PC-3 (cell line): ENCODE measurements around the gene ZNF280D. TPM values are rescaled to one million over a fixed set of nuclear protein-coding genes. Genes with fewer than 3 reads are reported as not detected.

Experiments used
- ATAC-seq: fragments of 200-7000 bp; cut with Tn5 transposase; 2 replicates; pipeline ENCODE4 v1.9.1; 2020; ENCODE audit warnings: mild to moderate bottlenecking, moderate library complexity
- BruUV-seq: library from RNA; stranded (reverse); fragments of 400-500 nt; replicated peaks from 2 replicates; lab custom pipeline; 2021; lab: Mats Ljungman, UMichigan
- CTCF ChIA-PET: fragments of 300-600 bp; sonication (Branson Sonifier 250); formaldehyde crosslinking; loops from one replicate; lab custom pipeline; 2022; ENCODE audit warnings: antibody characterized with exemption; lab: Charles Lee
- POLR2A ChIA-PET: fragments of 300-600 bp; sonication (Branson Sonifier 250); formaldehyde crosslinking; loops from one replicate; lab custom pipeline; 2022; ENCODE audit warnings: antibody characterized with exemption; ENCODE audit not compliant: unreplicated experiment; lab: Charles Lee
- DNase-seq: peaks from one replicate; pipeline ENCODE4 v3.0.0-alpha.2; 2015
- H2AFZ ChIP-seq: fragments of 300-600 bp; sonication (generic); 2 replicates; pipeline ENCODE4 v1.6.0; 2016; ENCODE audit warnings: antibody characterized with exemption, low read length
- H3F3A ChIP-seq: fragments of 300-600 bp; sonication (generic); one replicate; pipeline ENCODE4 v1.6.0; 2017; ENCODE audit warnings: antibody characterized with exemption, low read length, control low read depth, mild to moderate bottlenecking; ENCODE audit not compliant: unreplicated experiment
- H3K27ac ChIP-seq: fragments of 300-600 bp; sonication (generic); 2 replicates; pipeline ENCODE4 v1.5.1; 2016; ENCODE audit warnings: mild to moderate bottlenecking, low read length
- H3K27me3 ChIP-seq: fragments of 300-600 bp; sonication (generic); 2 replicates; pipeline ENCODE4 v1.6.1; 2016; ENCODE audit warnings: low read length, mixed read lengths
- H3K36me3 ChIP-seq: fragments of 300-600 bp; sonication (generic); 2 replicates; pipeline ENCODE4 v1.6.1; 2016; ENCODE audit warnings: low read depth, mixed run types, low read length, mixed read lengths
- H3K4me1 ChIP-seq: fragments of 300-600 bp; sonication (generic); 2 replicates; pipeline ENCODE4 v1.5.1; 2016; ENCODE audit warnings: low read length; ENCODE audit not compliant: insufficient read depth
- H3K4me2 ChIP-seq: fragments of 300-600 bp; sonication (generic); 2 replicates; pipeline ENCODE4 v1.6.0; 2016; ENCODE audit warnings: low read length
- H3K4me3 ChIP-seq: fragments of 300-600 bp; sonication (generic); 2 replicates; pipeline ENCODE4 v1.5.1; 2016; ENCODE audit warnings: mild to moderate bottlenecking, low read length, mixed read lengths
- H3K79me2 ChIP-seq: fragments of 300-600 bp; sonication (generic); 2 replicates; pipeline ENCODE4 v1.6.1; 2017; ENCODE audit warnings: low read length, mixed read lengths
- H3K9ac ChIP-seq: fragments of 300-600 bp; sonication (generic); 2 replicates; pipeline ENCODE4 v1.6.0; 2016; ENCODE audit warnings: mild to moderate bottlenecking, low read length
- H3K9me2 ChIP-seq: fragments of 300-600 bp; sonication (generic); replicated peaks from 2 replicates; pipeline ENCODE4 v1.6.1; 2016; ENCODE audit warnings: mixed run types, low read length, mixed read lengths
- H3K9me3 ChIP-seq: fragments of 300-600 bp; sonication (generic); 2 replicates; pipeline ENCODE4 v1.6.1; 2016; ENCODE audit warnings: low read length, mixed read lengths
- H4K20me1 ChIP-seq: fragments of 300-600 bp; sonication (generic); 2 replicates; pipeline ENCODE4 v1.6.1; 2016; ENCODE audit warnings: low read length, mixed read lengths
- EZH2 ChIP-seq: fragments of 300-600 bp; sonication (generic); IDR thresholded peaks from one replicate; pipeline ENCODE4 v1.6.1; 2017; ENCODE audit warnings: antibody characterized with exemption, mild to moderate bottlenecking, low read length; ENCODE audit not compliant: unreplicated experiment
- EZH2phosphoT487 ChIP-seq: fragments of 300-600 bp; sonication (generic); IDR thresholded peaks from 2 replicates; pipeline ENCODE4 v1.6.1; 2018; ENCODE audit warnings: mild to moderate bottlenecking, antibody characterized with exemption, low read length, borderline replicate concordance
- intact Hi-C: fragments of 100-400 bp; cut with micrococcal nuclease; formaldehyde crosslinking; loops from 2 replicates; pipeline ENCODE4 v1.9.0; 2023
- total RNA-seq: library from RNA; depleted of rRNA; stranded (reverse); fragments of >200 nt; gene quantifications from 2 replicates; pipeline ENCODE4 v1.2.3, GENCODE V29; 2014
- TF ChIP-seq, protein P1 (sequence below): fragments of 300-600 bp; sonication (generic); conservative IDR thresholded peaks from 2 replicates; pipeline ENCODE4 v1.5.1; 2017; ENCODE audit warnings: antibody characterized with exemption, low read depth, mild to moderate bottlenecking, low read length

The ZNF280D gene
- total RNA-seq, 1 experiment from 2014 or later, result 7.4 TPM

DNA sequence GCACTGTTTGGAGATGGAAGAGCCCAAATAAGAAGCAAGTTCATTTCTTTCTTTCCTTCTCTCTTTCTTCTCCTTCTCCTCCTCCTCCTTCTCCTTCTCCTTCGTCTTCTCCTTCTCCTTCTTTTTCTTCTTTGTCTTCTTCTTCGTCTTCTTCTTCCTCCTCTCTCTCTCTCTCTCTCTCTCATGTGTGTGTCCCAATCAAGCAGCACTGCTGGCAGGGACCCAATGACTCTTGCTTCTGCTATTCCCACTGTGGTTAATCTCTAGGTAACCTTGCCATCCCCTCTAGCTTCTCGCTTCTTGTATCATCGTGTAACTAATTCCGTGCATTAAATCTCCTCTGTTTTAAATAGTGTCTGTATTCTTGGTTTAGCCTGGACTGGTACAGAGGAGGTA is 26.1 kb upstream of the ZNF280D start:
- Histone ChIP-seq H3K9me3 (no peaks in the 10 kb centered on the region), H3K36me3 (no peaks in the 10 kb centered on the region), H3K4me1 (peaks cover 15% of the 10 kb centered on the region), H3F3A (no peaks in the 10 kb centered on the region), H3K4me3 (no peak overlapping the region), H3K9me2 (no peaks in the 10 kb centered on the region), H3K4me2 (peak overlapping the region; percentile 31; the same call in 1 of the 2 replicates), H3K27me3 (no peaks in the 10 kb centered on the region), H3K27ac (no peak overlapping the region), H3K9ac (no peak overlapping the region), H2AFZ (no peak overlapping the region), H4K20me1 (no peaks in the 10 kb centered on the region), H3K79me2 (no peaks in the 10 kb centered on the region)
- DNase-seq, result peak; percentile 72
- POLR2A ChIA-PET, result no interaction called here
- intact Hi-C loops, result no loop called here
- no TSS peak for BruUV-seq
- TF ChIP-seq, protein P1, sequence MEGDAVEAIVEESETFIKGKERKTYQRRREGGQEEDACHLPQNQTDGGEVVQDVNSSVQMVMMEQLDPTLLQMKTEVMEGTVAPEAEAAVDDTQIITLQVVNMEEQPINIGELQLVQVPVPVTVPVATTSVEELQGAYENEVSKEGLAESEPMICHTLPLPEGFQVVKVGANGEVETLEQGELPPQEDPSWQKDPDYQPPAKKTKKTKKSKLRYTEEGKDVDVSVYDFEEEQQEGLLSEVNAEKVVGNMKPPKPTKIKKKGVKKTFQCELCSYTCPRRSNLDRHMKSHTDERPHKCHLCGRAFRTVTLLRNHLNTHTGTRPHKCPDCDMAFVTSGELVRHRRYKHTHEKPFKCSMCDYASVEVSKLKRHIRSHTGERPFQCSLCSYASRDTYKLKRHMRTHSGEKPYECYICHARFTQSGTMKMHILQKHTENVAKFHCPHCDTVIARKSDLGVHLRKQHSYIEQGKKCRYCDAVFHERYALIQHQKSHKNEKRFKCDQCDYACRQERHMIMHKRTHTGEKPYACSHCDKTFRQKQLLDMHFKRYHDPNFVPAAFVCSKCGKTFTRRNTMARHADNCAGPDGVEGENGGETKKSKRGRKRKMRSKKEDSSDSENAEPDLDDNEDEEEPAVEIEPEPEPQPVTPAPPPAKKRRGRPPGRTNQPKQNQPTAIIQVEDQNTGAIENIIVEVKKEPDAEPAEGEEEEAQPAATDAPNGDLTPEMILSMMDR, result no peak
- peak; percentile 57; the same call in 1 of the 2 replicates for ATAC-seq
- CTCF ChIA-PET, result no interaction called here

- intact Hi-C loops, result no loop called here
- no TSS peak for BruUV-seq
- Histone ChIP-seq H3K4me1 (peaks cover 15% of the 10 kb centered on the region), H3K27ac (no peak overlapping the region), H3K79me2 (no peaks in the 10 kb centered on the region), H3K4me3 (no peak overlapping the region), H3F3A (no peaks in the 10 kb centered on the region), H3K9me2 (no peaks in the 10 kb centered on the region), H2AFZ (no peak overlapping the region), H3K9me3 (no peaks in the 10 kb centered on the region), H3K36me3 (no peaks in the 10 kb centered on the region), H3K9ac (no peak overlapping the region), H4K20me1 (no peaks in the 10 kb centered on the region), H3K4me2 (no peak overlapping the region; the same call in 1 of the 2 replicates), H3K27me3 (no peaks in the 10 kb centered on the region)
- CTCF ChIA-PET, result no interaction called here
- DNase-seq (peak; percentile 48), ATAC-seq (peak; percentile 67)
- POLR2A ChIA-PET, result no interaction called here
- TF ChIP-seq EZH2phosphoT487, result no peak
- TF ChIP-seq, protein P1, result no peak
- no peak for TF ChIP-seq EZH2
Observed at GRCh38 chr15:56758770-56759449, 25.6 kb upstream of the ZNF280D start.

DNA sequence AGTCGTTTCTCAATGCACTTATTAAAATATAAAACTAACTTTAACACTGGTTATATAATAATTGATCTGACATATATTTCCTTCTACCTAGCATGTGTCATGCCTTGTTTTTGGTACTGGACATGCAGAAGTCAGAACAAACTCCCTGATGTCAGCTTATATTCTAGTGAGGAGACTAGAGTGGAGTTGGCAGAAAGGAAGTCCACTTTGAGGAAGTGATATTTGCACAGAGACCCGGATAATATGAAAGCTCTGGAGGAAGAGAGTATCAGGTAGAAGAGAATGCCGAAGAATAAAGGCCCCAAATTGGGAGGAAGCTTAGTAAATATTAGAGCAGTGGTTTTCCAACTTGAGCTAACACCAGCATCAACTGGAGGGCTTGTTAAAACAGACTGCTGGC is 24.6 kb upstream of the ZNF280D start:
- Histone ChIP-seq H3K9me2 (no peaks in the 10 kb centered on the region), H4K20me1 (no peaks in the 10 kb centered on the region), H2AFZ (no peak overlapping the region), H3K4me3 (no peak overlapping the region), H3K4me2 (no peak overlapping the region), H3K79me2 (no peaks in the 10 kb centered on the region), H3K9me3 (no peaks in the 10 kb centered on the region), H3K4me1 (peaks cover 15% of the 10 kb centered on the region), H3K9ac (no peak overlapping the region), H3K27ac (no peak overlapping the region), H3K27me3 (no peaks in the 10 kb centered on the region), H3F3A (no peaks in the 10 kb centered on the region), H3K36me3 (no peaks in the 10 kb centered on the region)
- TF ChIP-seq EZH2phosphoT487 (no peak), EZH2 (no peak)
- TF ChIP-seq, protein P1, result no peak
- ChIA-PET POLR2A (no interaction called here), CTCF (no interaction called here)
- ATAC-seq, result no peak
- no peak for DNase-seq
- BruUV-seq, result no TSS peak
- intact Hi-C loops, result no loop called here
